NCI-H146 (cell line): ENCODE results near the gene CIAO3.
A peak's percentile ranks its signal among the peaks of the same experiment; 100 is the strongest.

ENCODE experiments used
- DNase-seq: peaks from one replicate; lab custom pipeline; 2025; lab: John Stamatoyannopoulos, UW

CIAO3 gene

GRCh38 chr16:722835-723633 lies 17.8 kb downstream of the CIAO3 start:
- no peak for DNase-seq

GRCh38 chr16:721765-722540 lies 18.8 kb downstream of the CIAO3 start:
- DNase-seq, result no peak

- DNase-seq, result peak; percentile 94
Observed at GRCh38 chr16:720990-721764, 19.6 kb downstream of the CIAO3 start, which contains the start of gene ANTKMT. Gene ANTKMT (plus strand): TSS chr16:721146. CDS start chr16:721275, 129 bp downstream.

- DNase-seq, result peak; percentile 93
Observed at GRCh38 chr16:720447-720989, 20.3 kb downstream of the CIAO3 start.

GRCh38 chr16:719815-720446 lies 20.9 kb downstream of the CIAO3 start:
- DNase-seq, result peak; percentile 90

GRCh38 chr16:718922-719321 lies 21.9 kb downstream of the CIAO3 start:
- no peak for DNase-seq

GRCh38 chr16:718389-718788 lies 22.4 kb downstream of the CIAO3 start:
- DNase-seq, result no peak

GRCh38 chr16:717450-718245 lies 23.1 kb downstream of the CIAO3 start:
- no peak for DNase-seq

GRCh38 chr16:716768-717325 lies 23.9 kb downstream of the CIAO3 start:
- no peak for DNase-seq

- peak; percentile 77 for DNase-seq
Observed at GRCh38 chr16:716200-716568, 24.6 kb downstream of the CIAO3 start.

- DNase-seq, result peak; percentile 47
Observed at GRCh38 chr16:715477-716199, 25.2 kb downstream of the CIAO3 start.

GRCh38 chr16:714558-715476 lies 26.0 kb downstream of the CIAO3 start, which contains the start of gene METRN:
Gene METRN (plus strand): TSS chr16:715118. CDS start chr16:715290, 172 bp downstream.
- peak; percentile 87 for DNase-seq

GRCh38 chr16:714079-714478 lies 26.7 kb downstream of the CIAO3 start:
- DNase-seq, result no peak

GRCh38 chr16:712740-713250 lies 28.0 kb downstream of the CIAO3 start:
- peak; percentile 61 for DNase-seq

- DNase-seq, result peak; percentile 76
Observed at GRCh38 chr16:711548-712320, 29.1 kb downstream of the CIAO3 start.

GRCh38 chr16:711084-711483 lies 29.7 kb downstream of the CIAO3 start:
- DNase-seq, result no peak

- DNase-seq, result peak; percentile 48
Observed at GRCh38 chr16:710500-711075, 30.2 kb downstream of the CIAO3 start.
